ENCODE data around the gene PIK3C2G. TPM values are rescaled to one million over a fixed set of nuclear protein-coding genes. Genes with fewer than 3 reads are reported as not detected.

PIK3C2G gene
- polyA plus RNA-seq, 1 of the 3 experiments (the other 2 are of a cell fraction): 0.02 TPM

DNA sequence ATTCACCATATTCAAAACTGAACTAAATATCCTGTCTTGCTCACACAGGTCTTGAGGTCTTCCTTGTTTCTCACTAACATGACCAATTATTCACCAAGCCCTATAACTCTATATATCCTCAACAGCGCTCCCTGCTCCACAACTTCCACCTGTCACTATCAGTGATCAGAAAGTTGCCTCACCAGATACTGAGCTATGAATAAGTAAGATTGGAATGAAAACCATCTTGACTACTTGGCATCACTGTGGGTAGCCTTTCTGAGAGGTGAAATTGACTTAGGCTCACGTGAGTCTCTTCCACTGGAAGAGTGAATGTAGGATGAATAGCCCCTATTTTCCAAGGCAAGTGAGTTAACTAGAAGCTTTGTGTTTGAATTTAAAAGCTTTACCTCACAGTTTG, 167.1 kb downstream of the PIK3C2G start:
- H3K27me3 ChIP-seq (ENCODE audit: insufficient read depth): no peaks in the 10 kb centered on the region
- CTCF ChIA-PET: interaction anchor here (1.0 to 1.2 kb wide), 3 partner anchors 8 to 758 kb away, joined by 3 to 4 read pairs (median 3); no protein-coding TSS in a partner anchor
- no peak overlapping the region for H3K4me2 ChIP-seq
- POLR2A ChIA-PET: no interaction called here
- DNase-seq: no peak
- no peaks in the 10 kb centered on the region for H3K9me3 ChIP-seq
- H3K9me2 ChIP-seq: no peaks in the 10 kb centered on the region
- no peaks in the 10 kb centered on the region for H3K79me2 ChIP-seq (ENCODE audit: insufficient read depth)
- H4K20me1 ChIP-seq (ENCODE audit: insufficient read depth): no peaks in the 10 kb centered on the region
- no peak overlapping the region for H3K27ac ChIP-seq (ENCODE audit: low read depth in 2 of 2, low read length in 1 of 2)
- WGBS (ENCODE audit: low lambda C conversion rate): 66% methylated on average over 2 of the region's 2 CpGs
- no peak overlapping the region for H3K4me3 ChIP-seq (ENCODE audit: low read depth in 2 of 2, low read length in 1 of 2)
- H3K36me3 ChIP-seq (replicated peaks in 1 of 2; ENCODE audit: control insufficient read depth in 1 of 2, insufficient read depth in 2 of 2, low read length in 1 of 2): no peaks in the 10 kb centered on the region
- no peak overlapping the region for H3K9ac ChIP-seq
- H2AFZ ChIP-seq (ENCODE audit: low read depth): no peak overlapping the region
- TF ChIP-seq, protein P1, sequence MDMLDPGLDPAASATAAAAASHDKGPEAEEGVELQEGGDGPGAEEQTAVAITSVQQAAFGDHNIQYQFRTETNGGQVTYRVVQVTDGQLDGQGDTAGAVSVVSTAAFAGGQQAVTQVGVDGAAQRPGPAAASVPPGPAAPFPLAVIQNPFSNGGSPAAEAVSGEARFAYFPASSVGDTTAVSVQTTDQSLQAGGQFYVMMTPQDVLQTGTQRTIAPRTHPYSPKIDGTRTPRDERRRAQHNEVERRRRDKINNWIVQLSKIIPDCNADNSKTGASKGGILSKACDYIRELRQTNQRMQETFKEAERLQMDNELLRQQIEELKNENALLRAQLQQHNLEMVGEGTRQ (IDR thresholded peaks at IDR 0.05; ENCODE audit: borderline replicate concordance, low read depth, low read length): no peak
- no peak for TF ChIP-seq FOSL2 (IDR thresholded peaks at IDR 0.05; ENCODE audit: borderline replicate concordance, low read depth)
- TF ChIP-seq MEF2A (IDR thresholded peaks at IDR 0.05; ENCODE audit: borderline replicate concordance, low read depth): no peak
- no peak for TF ChIP-seq CHD2 (IDR thresholded peaks at IDR 0.05; ENCODE audit: low read length, partially characterized antibody)
- TF ChIP-seq, protein P2, sequence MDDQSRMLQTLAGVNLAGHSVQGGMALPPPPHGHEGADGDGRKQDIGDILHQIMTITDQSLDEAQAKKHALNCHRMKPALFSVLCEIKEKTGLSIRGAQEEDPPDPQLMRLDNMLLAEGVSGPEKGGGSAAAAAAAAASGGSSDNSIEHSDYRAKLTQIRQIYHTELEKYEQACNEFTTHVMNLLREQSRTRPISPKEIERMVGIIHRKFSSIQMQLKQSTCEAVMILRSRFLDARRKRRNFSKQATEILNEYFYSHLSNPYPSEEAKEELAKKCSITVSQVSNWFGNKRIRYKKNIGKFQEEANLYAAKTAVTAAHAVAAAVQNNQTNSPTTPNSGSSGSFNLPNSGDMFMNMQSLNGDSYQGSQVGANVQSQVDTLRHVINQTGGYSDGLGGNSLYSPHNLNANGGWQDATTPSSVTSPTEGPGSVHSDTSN (IDR thresholded peaks at IDR 0.05): no peak
- no peak for TF ChIP-seq RCOR1 (IDR thresholded peaks at IDR 0.05; ENCODE audit: low read length)
- no peak for TF ChIP-seq NRF1 (IDR thresholded peaks at IDR 0.05; ENCODE audit: low read depth, low read length)
- TF ChIP-seq EZH2phosphoT487 (IDR thresholded peaks at IDR 0.05; ENCODE audit: borderline replicate concordance, low read depth): no peak
- no peak for TF ChIP-seq RXRA (IDR thresholded peaks at IDR 0.05; ENCODE audit: borderline replicate concordance, low read depth)
- no peak for TF ChIP-seq FOXJ3 (CRISPR knock-in tag; IDR thresholded peaks at IDR 0.05)
- no peak for TF ChIP-seq RAD21 (IDR thresholded peaks at IDR 0.05; ENCODE audit: low read length)
- no peak for TF ChIP-seq GATA2 (CRISPR knock-in tag; IDR thresholded peaks at IDR 0.05)
- TF ChIP-seq, protein P3, sequence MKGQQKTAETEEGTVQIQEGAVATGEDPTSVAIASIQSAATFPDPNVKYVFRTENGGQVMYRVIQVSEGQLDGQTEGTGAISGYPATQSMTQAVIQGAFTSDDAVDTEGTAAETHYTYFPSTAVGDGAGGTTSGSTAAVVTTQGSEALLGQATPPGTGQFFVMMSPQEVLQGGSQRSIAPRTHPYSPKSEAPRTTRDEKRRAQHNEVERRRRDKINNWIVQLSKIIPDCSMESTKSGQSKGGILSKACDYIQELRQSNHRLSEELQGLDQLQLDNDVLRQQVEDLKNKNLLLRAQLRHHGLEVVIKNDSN (IDR thresholded peaks at IDR 0.05; ENCODE audit: borderline replicate concordance, low read depth): no peak
- no peak for TF ChIP-seq GABPA (IDR thresholded peaks at IDR 0.05; ENCODE audit: low read depth)
- TF ChIP-seq, protein P4, sequence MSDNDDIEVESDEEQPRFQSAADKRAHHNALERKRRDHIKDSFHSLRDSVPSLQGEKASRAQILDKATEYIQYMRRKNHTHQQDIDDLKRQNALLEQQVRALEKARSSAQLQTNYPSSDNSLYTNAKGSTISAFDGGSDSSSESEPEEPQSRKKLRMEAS (IDR thresholded peaks at IDR 0.05; ENCODE audit: low read depth): no peak
- TF ChIP-seq NFIC (IDR thresholded peaks at IDR 0.05; ENCODE audit: borderline replicate concordance): no peak
- TF ChIP-seq MXI1 (IDR thresholded peaks at IDR 0.05; ENCODE audit: low read depth, low read length): no peak
- H3F3A ChIP-seq (replicated peaks; ENCODE audit: insufficient read depth): no peaks in the 10 kb centered on the region
- H3K4me1 ChIP-seq (ENCODE audit: control insufficient read depth in 1 of 2, insufficient read depth in 2 of 2, low read depth in 1 of 2, low read length in 1 of 2): no peaks in the 10 kb centered on the region

Measured in SK-N-SH (cell line).